Endometrial microvascular endothelial cells (primary cell): ENCODE data around the gene CCL18. TPM values are rescaled to one million over a fixed set of nuclear protein-coding genes. Genes with fewer than 3 reads are reported as not detected.
"Not testable (repeated sequence)": the region's sequence is repeated elsewhere in the genome, so short reads cannot be mapped to it uniquely, and the experiment has no call there.

Source experiments
- in situ Hi-C: cut with HindIII; loops from 2 replicates; pipeline ENCODE4 v1.10.0; 2017; ENCODE audit warnings: low sequenced_read_pairs, low pct_unique_long_range_greater_than_20kb; ENCODE audit errors: inconsistent ontology term
- total RNA-seq: library from RNA; depleted of rRNA; stranded (reverse); fragments of >200 nt; gene quantifications from one replicate; pipeline ENCODE4 v1.2.3, GENCODE V29; 2015; ENCODE audit errors: inconsistent ontology term

The CCL18 gene, protein sequence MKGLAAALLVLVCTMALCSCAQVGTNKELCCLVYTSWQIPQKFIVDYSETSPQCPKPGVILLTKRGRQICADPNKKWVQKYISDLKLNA
- not detected for total RNA-seq

- in situ Hi-C loops, result no loop called here
Observed at GRCh38 chr17:36063786-36064541, at the start of gene CCL18. Gene CCL18 (plus strand): TSS chr17:36064272. CDS start chr17:36064343, 71 bp downstream.

- in situ Hi-C loops, result no loop called here
Observed at GRCh38 chr17:36014946-36015345, 49.1 kb upstream of the CCL18 start.

- in situ Hi-C loops, result not testable (repeated sequence)
Observed at GRCh38 chr17:36015895-36016294, 48.2 kb upstream of the CCL18 start.

GRCh38 chr17:36016555-36016954, 47.5 kb upstream of the CCL18 start:
- in situ Hi-C loops, result no loop called here

DNA sequence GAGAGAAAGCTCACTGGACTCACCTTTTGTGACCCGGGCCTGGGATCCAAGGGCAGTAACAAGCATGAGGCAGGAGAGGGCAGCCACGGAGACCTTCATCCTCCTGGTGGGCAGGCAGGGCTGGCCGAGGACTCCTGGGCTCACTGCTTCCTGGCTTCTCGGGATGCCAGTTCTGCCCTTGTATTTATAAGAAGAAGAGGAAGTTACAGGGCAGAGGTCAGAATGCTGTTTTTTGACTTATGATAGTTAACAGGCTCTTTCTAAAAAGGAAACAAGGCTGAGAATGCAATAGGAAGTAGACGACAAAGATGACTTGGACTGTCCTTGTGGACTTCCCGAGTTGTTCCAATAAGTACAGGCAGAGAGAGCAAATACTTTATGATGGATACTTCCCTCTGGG, 46.3 kb upstream of the CCL18 start, which contains the start of gene CCL23:
Gene CCL23 (minus strand): TSS at position 174 of the 400 bp plus-strand sequence. CDS start 75 bp downstream, at position 99.
- in situ Hi-C loops, result no loop called here

- in situ Hi-C loops, result no loop called here
Observed at GRCh38 chr17:36019423-36019822, 44.6 kb upstream of the CCL18 start.

GRCh38 chr17:36024106-36024869, 39.8 kb upstream of the CCL18 start:
- in situ Hi-C loops, result no loop called here

DNA sequence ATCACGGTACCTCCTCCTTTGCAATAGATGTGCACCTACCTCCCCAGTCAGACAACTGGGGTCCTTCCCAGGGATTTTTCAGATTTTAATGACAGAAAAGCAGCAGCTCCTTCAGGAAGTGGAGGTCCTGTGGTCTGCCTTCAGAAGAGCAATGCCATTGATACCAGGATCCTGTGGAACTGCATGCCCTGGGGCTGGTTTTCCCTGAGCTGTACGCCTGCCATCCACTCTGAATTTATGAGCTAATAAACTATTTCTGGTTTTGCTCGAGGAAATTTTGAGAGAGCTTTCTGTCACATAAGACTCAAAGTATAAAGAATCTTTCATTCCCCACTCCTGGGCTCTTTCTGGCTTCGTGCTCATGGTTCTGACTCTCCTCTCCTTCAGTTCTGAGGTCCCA, 36.3 kb upstream of the CCL18 start:
- in situ Hi-C loops, result no loop called here

DNA sequence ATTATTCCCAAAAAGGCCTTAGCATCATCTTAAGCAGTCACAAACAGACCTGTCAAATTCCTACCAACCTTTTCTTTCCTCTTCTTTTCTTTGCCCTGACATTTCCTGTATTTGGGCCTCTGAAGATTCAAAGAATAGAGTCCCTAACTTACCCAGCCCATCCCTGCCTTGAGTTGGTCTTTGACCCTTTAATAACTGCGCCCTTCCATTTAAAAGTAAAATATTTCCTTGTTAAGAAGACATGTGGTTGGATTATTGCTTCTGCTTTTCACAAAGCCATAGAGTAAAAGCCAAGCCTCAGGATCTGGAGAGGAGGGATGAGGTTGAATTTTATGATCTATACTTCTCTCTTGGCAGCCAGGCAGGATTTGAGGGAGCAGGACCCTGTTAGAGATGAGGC, 33.1 kb upstream of the CCL18 start:
- in situ Hi-C loops, result no loop called here

GRCh38 chr17:36034127-36034526, 29.9 kb upstream of the CCL18 start:
- in situ Hi-C loops, result no loop called here

DNA sequence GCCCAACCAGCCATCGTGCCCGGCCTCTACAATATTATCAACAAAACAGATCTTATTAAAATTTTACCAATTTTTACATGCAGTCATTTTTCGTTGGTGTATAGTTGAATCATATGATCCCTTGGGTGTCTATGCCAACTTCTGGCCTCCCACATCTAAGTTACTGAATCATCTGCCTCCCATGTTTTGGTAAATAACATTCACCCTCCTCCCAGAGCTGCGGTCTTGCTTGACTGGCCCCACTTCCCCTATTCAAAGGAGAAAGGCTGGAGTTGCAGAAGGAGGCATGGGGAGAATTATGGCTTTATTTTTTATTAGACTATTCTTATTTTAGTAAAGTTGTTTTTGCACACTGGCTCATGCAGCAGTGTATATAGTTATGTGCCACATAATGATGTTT, 27.8 kb upstream of the CCL18 start:
- in situ Hi-C loops, result no loop called here

DNA sequence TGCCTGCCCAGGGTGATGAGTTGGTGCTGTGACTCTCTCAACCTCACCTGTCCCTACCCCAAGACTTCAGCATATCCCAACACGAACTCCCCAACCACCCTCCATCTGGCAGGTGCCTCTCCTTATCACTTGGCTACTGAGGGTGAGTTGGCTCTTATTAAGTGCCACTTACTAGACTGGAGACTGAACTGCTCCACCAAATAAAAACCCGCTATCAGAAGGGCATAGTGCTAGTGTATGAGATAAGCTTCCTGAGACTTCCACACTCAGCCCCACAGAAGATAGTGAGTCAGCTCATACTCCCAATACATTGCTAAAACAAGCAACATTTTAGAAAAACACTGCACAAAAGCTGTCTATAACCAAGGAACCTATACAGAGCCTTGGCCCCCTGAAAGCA, 16.0 kb upstream of the CCL18 start:
- in situ Hi-C loops, result no loop called here

DNA sequence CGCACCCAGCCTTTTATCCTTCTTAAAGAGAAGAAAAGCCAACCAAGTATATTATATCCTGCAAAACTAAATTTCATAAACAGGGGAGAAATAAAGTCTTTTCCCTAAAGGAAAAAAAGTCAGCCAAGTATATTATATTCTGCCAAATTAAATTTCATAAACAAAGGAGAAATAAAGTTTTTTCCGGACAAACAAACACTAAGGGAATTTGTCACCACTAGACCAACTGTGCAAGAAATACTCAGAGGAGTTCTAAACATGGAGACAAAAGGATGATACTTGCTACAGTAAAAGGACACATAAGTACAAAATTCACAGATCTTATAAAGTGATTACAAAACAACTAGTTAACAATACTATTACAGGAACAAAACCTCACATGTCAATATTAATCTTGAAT, 14.4 kb upstream of the CCL18 start:
- in situ Hi-C loops, result no loop called here

DNA sequence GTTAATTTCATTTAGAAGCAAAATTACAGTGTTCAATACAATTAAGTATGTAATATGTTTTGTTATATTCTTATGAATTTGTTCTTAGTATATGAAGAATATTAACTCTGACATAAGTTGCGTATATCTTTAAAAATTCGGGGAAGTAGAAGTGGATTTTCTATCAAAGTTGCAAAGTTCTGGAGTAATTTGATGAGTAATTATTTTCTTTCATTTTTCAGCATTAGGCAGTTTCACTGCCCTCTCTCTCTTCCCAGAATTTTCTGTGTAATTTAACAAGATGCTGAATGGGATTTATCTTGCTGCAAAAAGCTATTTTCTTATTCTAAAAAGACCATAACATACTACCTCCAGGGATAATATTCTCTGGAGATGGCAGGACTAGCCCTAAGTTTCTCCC, 8.9 kb upstream of the CCL18 start:
- in situ Hi-C loops, result no loop called here

DNA sequence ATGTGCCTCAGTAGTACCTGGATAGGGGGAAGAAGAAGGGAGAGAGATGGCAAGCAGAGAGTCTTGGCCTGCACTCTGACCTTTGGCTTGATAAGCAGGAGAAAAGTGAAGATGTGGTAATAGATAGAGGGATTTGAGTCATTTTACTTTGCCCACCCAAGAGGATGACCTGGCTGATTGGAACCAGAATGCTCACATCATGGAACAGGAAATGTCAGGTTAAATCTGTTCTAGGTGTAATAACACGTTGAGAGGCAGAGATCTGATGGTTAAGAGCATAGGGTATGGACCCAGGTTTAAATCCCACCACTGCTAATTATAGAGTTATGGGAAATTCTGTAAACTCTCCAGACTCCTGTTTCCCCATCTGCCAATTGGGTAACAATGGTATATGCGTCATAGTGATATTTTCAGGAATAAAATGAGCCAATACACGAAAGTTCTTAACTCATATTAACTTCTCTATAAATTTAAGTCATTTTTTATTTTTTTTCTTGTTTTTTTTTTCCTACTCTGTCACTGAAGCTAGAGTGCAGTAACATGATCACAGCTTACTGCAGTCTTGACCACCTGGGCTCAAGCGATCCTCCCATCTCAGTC, 8.1 kb upstream of the CCL18 start:
- in situ Hi-C loops, result no loop called here

- in situ Hi-C loops, result no loop called here
Observed at GRCh38 chr17:36057911-36058310, 6.2 kb upstream of the CCL18 start.

DNA sequence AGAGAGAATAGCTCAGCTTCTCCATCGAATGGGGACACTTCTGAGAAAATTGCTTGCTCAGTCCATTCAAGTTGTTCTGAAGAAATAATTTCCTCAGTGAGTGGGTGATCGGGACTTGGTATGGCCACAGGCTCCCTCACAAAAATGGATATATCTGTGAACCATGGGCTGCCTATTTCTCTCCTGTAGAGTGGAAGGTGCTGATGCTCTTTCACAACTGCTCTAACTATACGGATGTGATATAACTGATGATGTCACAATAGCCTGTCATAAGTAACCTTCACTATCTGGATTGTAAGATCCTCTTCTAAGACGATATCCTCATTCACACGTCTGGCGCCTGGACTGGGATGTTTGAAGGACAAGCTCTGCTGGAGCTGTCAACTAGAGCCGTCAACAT, 4.7 kb upstream of the CCL18 start:
- in situ Hi-C loops, result no loop called here

DNA sequence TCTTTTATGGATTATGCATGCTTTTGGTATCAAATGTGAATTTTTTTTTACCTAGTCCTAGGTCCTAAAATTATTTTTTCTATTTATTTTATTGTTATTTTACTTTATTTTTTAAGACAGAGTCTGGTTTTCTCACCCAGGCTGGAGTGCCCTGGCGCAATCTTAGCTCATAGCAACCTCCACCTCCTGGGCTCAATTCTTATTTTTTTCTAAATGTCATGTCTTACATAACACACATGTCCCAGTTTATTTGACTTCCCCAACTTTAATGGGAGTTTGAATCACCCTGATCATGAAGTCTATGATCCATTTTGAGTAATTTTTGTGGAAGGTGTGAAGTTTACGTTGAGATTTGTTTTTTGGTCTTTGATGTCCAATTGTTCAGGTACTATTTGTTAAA, 3.3 kb upstream of the CCL18 start:
- in situ Hi-C loops, result no loop called here

- in situ Hi-C loops, result no loop called here
Observed at GRCh38 chr17:36066365-36066985, 2.4 kb downstream of the CCL18 start.
